Hepatocyte (in vitro differentiated cells): Measurements from ENCODE around the gene SORCS2. TPM values are rescaled to one million over a fixed set of nuclear protein-coding genes. Genes with fewer than 3 reads are reported as not detected.

Experiments
- DNase-seq: peaks from one replicate; pipeline ENCODE4 v3.0.0-alpha.2; 2016; ENCODE audit warnings: low spot score
- H2AFZ ChIP-seq: fragments of 200-600 bp; sonication (generic); 2 replicates; pipeline ENCODE4 v1.6.0; 2016; ENCODE audit warnings: antibody characterized with exemption, mild to moderate bottlenecking
- H3K27ac ChIP-seq: fragments of 200-600 bp; sonication (generic); 2 replicates; pipeline ENCODE4 v1.5.1; 2016; ENCODE audit warnings: mild to moderate bottlenecking
- H3K27me3 ChIP-seq: fragments of 200-600 bp; sonication (generic); 2 replicates; pipeline ENCODE4 v1.6.1; 2016
- H3K36me3 ChIP-seq: fragments of 200-600 bp; sonication (generic); replicated peaks from 2 replicates; pipeline ENCODE4 v1.5.1; 2016; ENCODE audit warnings: low read depth; ENCODE audit not compliant: insufficient read depth
- H3K4me1 ChIP-seq: fragments of 200-600 bp; sonication (generic); 2 replicates; pipeline ENCODE4 v1.5.1; 2016; ENCODE audit warnings: mild to moderate bottlenecking, moderate library complexity; ENCODE audit not compliant: insufficient read depth
- H3K4me2 ChIP-seq: fragments of 200-600 bp; sonication (generic); 2 replicates; pipeline ENCODE4 v1.6.0; 2016
- H3K4me3 ChIP-seq: fragments of 200-600 bp; sonication (generic); 2 replicates; pipeline ENCODE4 v1.5.1; 2016; ENCODE audit warnings: mild to moderate bottlenecking
- H3K79me2 ChIP-seq: fragments of 200-600 bp; sonication (generic); 2 replicates; pipeline ENCODE4 v1.6.0; 2017; ENCODE audit warnings: mild to moderate bottlenecking
- H3K9me2 ChIP-seq: fragments of 200-600 bp; sonication (generic); replicated peaks from 2 replicates; pipeline ENCODE4 v1.6.0; 2017; ENCODE audit warnings: mild to moderate bottlenecking; ENCODE audit not compliant: insufficient read depth
- H3K9me3 ChIP-seq: fragments of 200-600 bp; sonication (generic); 2 replicates; pipeline ENCODE4 v1.5.1; 2016; ENCODE audit warnings: low read depth, mild to moderate bottlenecking
- H4K20me1 ChIP-seq: fragments of 200-600 bp; sonication (generic); 2 replicates; pipeline ENCODE4 v1.6.0; 2016; ENCODE audit warnings: mild to moderate bottlenecking; ENCODE audit not compliant: insufficient read depth, poor library complexity, severe bottlenecking
- CTCF ChIP-seq: fragments of 200-600 bp; sonication (generic); IDR thresholded peaks from 2 replicates; pipeline ENCODE4 v1.5.1; 2016; ENCODE audit warnings: antibody characterized with exemption, mild to moderate bottlenecking; ENCODE audit not compliant: poor library complexity
- EZH2 ChIP-seq: fragments of 200-600 bp; sonication (generic); IDR thresholded peaks from 2 replicates; pipeline ENCODE4 v1.6.1; 2016; ENCODE audit warnings: antibody characterized with exemption, mild to moderate bottlenecking, borderline replicate concordance
- EZH2phosphoT487 ChIP-seq: fragments of 200-600 bp; sonication (generic); IDR thresholded peaks from one replicate; pipeline ENCODE4 v1.6.1; 2018; ENCODE audit warnings: antibody characterized with exemption, mild to moderate bottlenecking, low read depth, moderate library complexity; ENCODE audit not compliant: unreplicated experiment, severe bottlenecking
- WGBS: methylation state at CpG from one replicate; pipeline ENCODE4 v1.1.6; 2016; ENCODE audit warnings: low lambda C conversion rate; ENCODE audit errors: missing lambda C conversion rate; 5-methylcytosine and 5-hydroxymethylcytosine counted together
- polyA plus RNA-seq: library from polyadenylated mRNA; unstranded; fragments of >200 nt; fragmentation: Nextera tagmentation; extraction: Ambion mirVana; gene quantifications from 2 replicates; pipeline ENCODE4 v1.2.1, GENCODE V29; 2016
- total RNA-seq: library from RNA; depleted of rRNA; stranded (reverse); fragments of >200 nt; gene quantifications from 2 replicates; pipeline ENCODE4 v1.2.3, GENCODE V29; 2014

SORCS2 gene
- total and polyA plus RNA-seq, 2 experiments from 2014 or later: 1.6 to 4.8 TPM

DNA sequence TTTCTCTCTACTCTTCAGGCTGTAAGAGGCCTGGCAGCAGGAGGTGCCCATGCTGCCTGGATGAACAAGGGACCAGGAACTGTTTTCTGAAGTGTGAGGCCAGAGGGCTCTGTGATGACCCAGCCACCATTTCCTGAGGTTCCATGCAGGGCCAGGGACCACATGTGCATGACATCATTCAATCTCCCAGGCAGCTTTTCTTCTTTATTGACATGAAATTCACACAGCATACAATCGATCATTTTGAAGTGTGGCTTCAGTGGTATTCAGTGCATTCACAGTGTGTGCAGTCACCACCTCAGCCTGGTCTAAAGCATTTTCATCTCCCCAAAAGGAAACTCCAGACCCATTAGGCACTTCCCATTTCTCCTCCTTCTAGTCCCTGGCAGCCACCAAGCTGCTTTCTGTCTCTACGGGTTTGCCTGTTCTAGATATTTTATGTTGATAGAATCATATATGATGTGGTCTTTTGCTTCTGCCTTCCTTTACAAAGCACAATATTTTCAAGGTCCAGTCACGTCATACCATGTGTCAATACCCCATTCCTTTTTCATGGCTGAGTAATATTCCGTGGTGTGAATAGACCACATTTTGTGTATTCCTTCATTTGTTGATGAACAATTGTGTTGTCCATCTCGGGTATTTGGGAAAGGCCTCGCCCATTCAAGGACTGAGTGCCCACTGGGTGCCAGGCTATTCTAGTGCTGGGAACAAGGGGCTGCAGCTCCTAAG, 149.3 kb downstream of the SORCS2 start:
- WGBS: 95% methylated on average over 6 of the region's 6 CpGs

DNA sequence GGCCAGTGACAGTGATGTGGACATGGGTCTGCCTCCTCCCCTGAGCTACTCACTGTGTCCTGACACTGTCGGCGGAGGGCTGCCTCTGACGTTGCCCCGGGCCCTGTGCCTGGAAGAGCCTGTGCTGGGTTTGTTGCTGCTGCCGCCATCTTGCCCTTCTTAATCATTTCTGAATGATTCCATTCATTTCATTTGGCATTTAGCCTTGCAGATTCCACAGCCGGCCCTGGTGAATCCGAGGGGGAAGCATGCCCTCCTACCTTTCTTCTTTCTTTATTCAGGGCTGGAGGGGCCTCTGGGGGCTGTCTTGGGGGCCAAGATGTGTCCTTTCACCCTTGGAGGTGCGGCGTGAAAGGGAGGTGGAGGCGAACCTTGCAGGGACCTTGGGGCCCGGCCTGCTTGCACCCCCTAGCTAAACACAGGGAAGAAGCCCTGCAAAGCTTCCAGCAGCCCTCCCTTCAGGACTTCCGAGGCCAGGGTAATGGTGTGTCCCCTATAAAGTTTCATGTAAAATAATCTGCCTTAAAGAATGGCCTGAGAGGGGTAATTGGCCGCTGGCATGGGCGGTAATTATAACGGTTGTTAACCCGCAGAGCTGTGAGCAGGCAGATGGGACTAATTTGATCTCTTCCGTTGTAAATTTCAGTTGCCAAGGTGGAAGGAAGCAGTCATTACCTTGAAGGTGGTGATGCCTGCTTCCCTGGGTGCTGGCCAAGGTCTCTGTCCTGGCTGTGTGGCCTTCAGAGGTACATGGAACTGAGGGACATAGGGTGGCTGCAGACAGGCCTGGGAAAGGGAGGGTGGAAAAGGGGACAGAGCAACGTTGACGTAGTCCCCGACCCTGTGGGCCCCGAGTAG, 150.1 kb downstream of the SORCS2 start:
- H3K4me3 ChIP-seq: no peak overlapping the region
- no peaks in the 10 kb centered on the region for H3K9me3 ChIP-seq
- H3K4me2 ChIP-seq: no peak overlapping the region
- TF ChIP-seq CTCF (no peak), EZH2phosphoT487 (no peak), EZH2 (no peak)
- no peaks in the 10 kb centered on the region for H4K20me1 ChIP-seq
- H2AFZ ChIP-seq: no peak overlapping the region
- H3K4me1 ChIP-seq: no peaks in the 10 kb centered on the region
- H3K27me3 ChIP-seq: no peaks in the 10 kb centered on the region
- no peaks in the 10 kb centered on the region for H3K9me2 ChIP-seq
- no peaks in the 10 kb centered on the region for H3K36me3 ChIP-seq
- H3K79me2 ChIP-seq: no peaks in the 10 kb centered on the region
- no peak overlapping the region for H3K27ac ChIP-seq
- 89% methylated on average over 21 of the region's 21 CpGs for WGBS
- no peak for DNase-seq

More for the DNA sequence above, 149.3 kb downstream of the SORCS2 start:
- Histone ChIP-seq H3K27ac (no peak overlapping the region), H3K4me3 (no peak overlapping the region), H3K27me3 (no peaks in the 10 kb centered on the region), H4K20me1 (no peaks in the 10 kb centered on the region), H3K79me2 (no peaks in the 10 kb centered on the region), H3K36me3 (no peaks in the 10 kb centered on the region), H2AFZ (no peak overlapping the region), H3K9me2 (no peaks in the 10 kb centered on the region), H3K4me1 (no peaks in the 10 kb centered on the region), H3K9me3 (no peaks in the 10 kb centered on the region), H3K4me2 (no peak overlapping the region)
- TF ChIP-seq CTCF: no peak
- TF ChIP-seq EZH2: no peak
- no peak for TF ChIP-seq EZH2phosphoT487
- DNase-seq: no peak

DNA sequence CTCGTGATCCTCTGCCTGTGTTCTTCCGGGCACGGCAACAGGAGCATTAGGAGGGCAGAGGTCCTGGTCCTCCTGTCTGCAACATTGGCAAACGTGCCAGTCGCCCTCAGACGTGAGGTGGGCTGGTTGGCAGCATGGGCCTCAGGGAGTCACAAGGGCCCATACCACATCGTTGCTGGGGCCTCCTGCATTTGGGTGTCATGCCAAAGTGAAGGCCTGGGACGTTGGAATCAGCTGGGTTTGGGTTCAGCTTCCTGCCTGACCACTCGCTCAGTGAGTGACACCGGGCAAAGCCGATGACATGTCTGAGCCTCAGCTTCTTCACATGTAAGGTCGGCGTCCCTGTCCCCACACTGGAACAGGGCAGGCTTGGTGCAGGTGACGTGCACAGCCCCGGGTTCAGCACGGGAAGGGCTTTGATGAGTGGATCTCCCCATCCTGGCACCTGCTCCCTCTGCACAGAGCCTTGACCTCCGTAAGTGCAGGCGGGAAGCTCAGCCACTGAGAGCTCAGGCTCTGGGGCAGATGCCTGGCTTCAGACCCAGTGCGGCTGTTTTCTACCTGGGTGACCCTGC, 150.8 kb downstream of the SORCS2 start:
- H3K9me2 ChIP-seq: no peaks in the 10 kb centered on the region
- no peaks in the 10 kb centered on the region for H3K27me3 ChIP-seq
- no peak overlapping the region for H3K4me2 ChIP-seq
- no peaks in the 10 kb centered on the region for H3K36me3 ChIP-seq
- H2AFZ ChIP-seq: no peak overlapping the region
- H3K79me2 ChIP-seq: no peaks in the 10 kb centered on the region
- no peak for DNase-seq
- no peak overlapping the region for H3K27ac ChIP-seq
- H3K4me1 ChIP-seq: no peaks in the 10 kb centered on the region
- no peak overlapping the region for H3K4me3 ChIP-seq
- TF ChIP-seq EZH2phosphoT487: no peak
- TF ChIP-seq CTCF: no peak
- TF ChIP-seq EZH2: no peak
- no peaks in the 10 kb centered on the region for H3K9me3 ChIP-seq
- no peaks in the 10 kb centered on the region for H4K20me1 ChIP-seq
- WGBS: 94% methylated on average over 19 of the region's 19 CpGs
